Neutrophil (primary cell): ENCODE results near the gene CDH10.

Experiments
- H3K27ac ChIP-seq: fragments of 200-600 bp; sonication (generic); 2 replicates; pipeline ENCODE4 v1.5.1; 2016; ENCODE audit warnings: mild to moderate bottlenecking, moderate library complexity
- H3K27me3 ChIP-seq: fragments of 200-600 bp; sonication (generic); 2 replicates; pipeline ENCODE4 v1.6.0; 2016; ENCODE audit warnings: mild to moderate bottlenecking
- H3K36me3 ChIP-seq: fragments of 200-600 bp; sonication (generic); 2 replicates; pipeline ENCODE4 v1.5.1; 2017
- H3K4me1 ChIP-seq, 2 experiments: fragments of 200-600 bp in 1 of 2; sonication (generic) in 1 of 2; 1 replicate in 1 of 2; 2 replicates in 1 of 2; pipeline versions ENCODE4 v1.5.1 to v1.6.1; 2013 to 2016; ENCODE audit warnings: low read depth in 1 of 2, low read length in 1 of 2, mild to moderate bottlenecking in 1 of 2, moderate library complexity in 1 of 2; ENCODE audit not compliant: control insufficient read depth in 1 of 2, insufficient read depth in 1 of 2
- H3K4me3 ChIP-seq, 2 experiments: fragments of 200-600 bp in 1 of 2; sonication (generic) in 1 of 2; 1 replicate in 1 of 2; 2 replicates in 1 of 2; pipeline ENCODE4 v1.5.1; 2013 to 2016; ENCODE audit warnings: low read depth in 1 of 2, low read length in 1 of 2, mild to moderate bottlenecking in 1 of 2, moderate library complexity in 1 of 2
- H3K9me3 ChIP-seq: fragments of 200-600 bp; sonication (generic); 2 replicates; pipeline ENCODE4 v1.5.1; 2016
- TF ChIP-seq, protein P1 (sequence below): fragments of 200-600 bp; sonication (generic); IDR thresholded peaks from 2 replicates; pipeline ENCODE4 v1.5.1; 2016; ENCODE audit warnings: antibody characterized with exemption

Gene CDH10

DNA sequence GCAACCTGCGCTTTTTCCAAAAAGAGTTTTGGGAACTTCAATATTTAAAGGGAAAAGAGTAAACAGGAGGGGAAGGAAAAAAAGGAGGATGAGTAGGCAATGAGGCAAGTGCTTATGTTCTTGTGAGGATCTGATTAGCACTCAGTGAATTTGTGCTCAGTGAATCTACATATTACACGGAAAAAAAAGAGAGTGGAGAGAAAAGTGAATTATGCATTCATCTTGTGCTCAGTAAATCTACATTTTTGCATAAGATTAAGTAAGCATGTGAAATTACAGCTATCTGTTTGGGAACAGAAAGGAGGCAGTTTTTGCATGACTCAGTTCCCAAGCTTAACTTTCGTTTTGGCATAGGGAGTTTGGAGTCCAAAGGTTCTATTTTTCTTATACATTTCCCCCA is 170.1 kb downstream of the CDH10 start:
- H3K9me3 ChIP-seq = no peaks in the 10 kb centered on the region
- H3K36me3 ChIP-seq = no peaks in the 10 kb centered on the region
- TF ChIP-seq, protein P1, sequence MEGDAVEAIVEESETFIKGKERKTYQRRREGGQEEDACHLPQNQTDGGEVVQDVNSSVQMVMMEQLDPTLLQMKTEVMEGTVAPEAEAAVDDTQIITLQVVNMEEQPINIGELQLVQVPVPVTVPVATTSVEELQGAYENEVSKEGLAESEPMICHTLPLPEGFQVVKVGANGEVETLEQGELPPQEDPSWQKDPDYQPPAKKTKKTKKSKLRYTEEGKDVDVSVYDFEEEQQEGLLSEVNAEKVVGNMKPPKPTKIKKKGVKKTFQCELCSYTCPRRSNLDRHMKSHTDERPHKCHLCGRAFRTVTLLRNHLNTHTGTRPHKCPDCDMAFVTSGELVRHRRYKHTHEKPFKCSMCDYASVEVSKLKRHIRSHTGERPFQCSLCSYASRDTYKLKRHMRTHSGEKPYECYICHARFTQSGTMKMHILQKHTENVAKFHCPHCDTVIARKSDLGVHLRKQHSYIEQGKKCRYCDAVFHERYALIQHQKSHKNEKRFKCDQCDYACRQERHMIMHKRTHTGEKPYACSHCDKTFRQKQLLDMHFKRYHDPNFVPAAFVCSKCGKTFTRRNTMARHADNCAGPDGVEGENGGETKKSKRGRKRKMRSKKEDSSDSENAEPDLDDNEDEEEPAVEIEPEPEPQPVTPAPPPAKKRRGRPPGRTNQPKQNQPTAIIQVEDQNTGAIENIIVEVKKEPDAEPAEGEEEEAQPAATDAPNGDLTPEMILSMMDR = no peak
- no peaks in the 10 kb centered on the region for H3K4me1 ChIP-seq
- no peak overlapping the region for H3K4me3 ChIP-seq
- H3K27me3 ChIP-seq = no peaks in the 10 kb centered on the region
- no peak overlapping the region for H3K27ac ChIP-seq

DNA sequence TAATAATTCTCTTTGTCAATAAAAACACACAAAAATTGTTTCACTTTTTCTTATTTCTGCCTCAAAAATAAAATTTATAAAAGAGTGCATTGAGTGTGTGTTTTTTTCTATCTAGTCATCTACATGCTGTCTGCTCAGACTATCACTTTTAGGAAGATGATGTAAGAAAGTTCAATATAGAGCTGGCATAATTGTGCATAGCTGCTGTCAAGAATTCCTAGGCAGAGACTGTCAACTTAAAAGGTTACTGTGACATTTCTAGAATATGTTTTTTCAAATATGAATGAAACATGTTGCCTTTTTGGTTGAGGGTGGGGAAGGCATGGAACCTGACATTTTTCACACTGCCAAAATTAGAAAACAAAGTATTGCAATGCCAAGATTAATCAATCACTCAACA is 172.3 kb downstream of the CDH10 start:
- no peaks in the 10 kb centered on the region for H3K9me3 ChIP-seq

DNA sequence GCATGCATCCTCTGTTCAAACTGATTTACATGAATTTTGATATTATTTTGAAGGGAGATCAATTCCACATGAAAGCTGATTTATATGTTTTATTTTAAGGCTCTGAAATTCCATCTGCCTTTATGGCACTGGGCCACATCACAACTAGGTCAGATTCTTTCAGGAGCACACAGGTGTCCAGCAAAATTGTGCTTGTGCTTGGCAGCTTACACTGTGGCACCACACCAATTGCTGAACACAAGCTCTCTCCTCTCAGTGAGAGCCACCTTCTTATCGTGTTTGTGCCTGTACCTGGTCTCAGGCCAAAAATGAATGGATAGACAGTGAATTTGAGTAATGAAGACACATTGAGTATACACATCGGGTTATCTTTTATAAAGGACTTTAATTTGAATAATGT is 200.4 kb downstream of the CDH10 start:
- no peak overlapping the region for H3K4me3 ChIP-seq
- TF ChIP-seq, protein P1 = no peak
- no peaks in the 10 kb centered on the region for H3K9me3 ChIP-seq
- H3K36me3 ChIP-seq = no peaks in the 10 kb centered on the region
- no peak overlapping the region for H3K27ac ChIP-seq
- no peaks in the 10 kb centered on the region for H3K4me1 ChIP-seq
- H3K27me3 ChIP-seq = no peaks in the 10 kb centered on the region

More for the DNA sequence above, 172.3 kb downstream of the CDH10 start:
- H3K27me3 ChIP-seq = no peaks in the 10 kb centered on the region
- H3K4me1 ChIP-seq = no peaks in the 10 kb centered on the region
- H3K36me3 ChIP-seq = no peaks in the 10 kb centered on the region
- H3K4me3 ChIP-seq = no peak overlapping the region
- TF ChIP-seq, protein P1 = no peak
- no peak overlapping the region for H3K27ac ChIP-seq

DNA sequence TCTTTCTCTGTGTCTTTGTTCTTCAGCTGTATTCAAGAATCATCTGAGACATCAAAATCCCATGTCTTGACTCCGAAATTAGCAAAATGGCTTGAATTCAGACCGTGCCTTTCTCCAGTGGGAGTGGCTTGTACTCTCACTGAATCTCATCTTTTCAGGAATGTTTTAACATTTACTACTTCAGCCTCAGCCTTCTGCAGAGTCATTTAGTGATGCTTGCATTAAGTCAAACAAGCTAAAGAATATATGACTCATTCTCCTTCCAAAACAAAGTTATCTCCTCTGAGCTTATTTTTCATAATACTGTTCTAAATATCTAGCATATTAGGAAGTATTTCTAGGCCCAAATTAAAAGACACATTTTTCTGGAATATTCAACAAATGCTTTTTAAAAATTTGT is 205.3 kb downstream of the CDH10 start:
- no peaks in the 10 kb centered on the region for H3K36me3 ChIP-seq
- H3K4me3 ChIP-seq = no peak overlapping the region
- TF ChIP-seq, protein P1 = no peak
- no peak overlapping the region for H3K27ac ChIP-seq
- no peaks in the 10 kb centered on the region for H3K4me1 ChIP-seq
- H3K9me3 ChIP-seq = no peaks in the 10 kb centered on the region
- no peaks in the 10 kb centered on the region for H3K27me3 ChIP-seq
